Activated T-cell treated with anti-CD3 and anti-CD28 coated beads for 24 hours (primary cell): ENCODE results near the gene CBFA2T3.

Source experiments
- DNase-seq: peaks from one replicate; pipeline ENCODE4 v3.0.0-alpha.2; 2020; ENCODE audit warnings: low read depth

The CBFA2T3 gene

DNA sequence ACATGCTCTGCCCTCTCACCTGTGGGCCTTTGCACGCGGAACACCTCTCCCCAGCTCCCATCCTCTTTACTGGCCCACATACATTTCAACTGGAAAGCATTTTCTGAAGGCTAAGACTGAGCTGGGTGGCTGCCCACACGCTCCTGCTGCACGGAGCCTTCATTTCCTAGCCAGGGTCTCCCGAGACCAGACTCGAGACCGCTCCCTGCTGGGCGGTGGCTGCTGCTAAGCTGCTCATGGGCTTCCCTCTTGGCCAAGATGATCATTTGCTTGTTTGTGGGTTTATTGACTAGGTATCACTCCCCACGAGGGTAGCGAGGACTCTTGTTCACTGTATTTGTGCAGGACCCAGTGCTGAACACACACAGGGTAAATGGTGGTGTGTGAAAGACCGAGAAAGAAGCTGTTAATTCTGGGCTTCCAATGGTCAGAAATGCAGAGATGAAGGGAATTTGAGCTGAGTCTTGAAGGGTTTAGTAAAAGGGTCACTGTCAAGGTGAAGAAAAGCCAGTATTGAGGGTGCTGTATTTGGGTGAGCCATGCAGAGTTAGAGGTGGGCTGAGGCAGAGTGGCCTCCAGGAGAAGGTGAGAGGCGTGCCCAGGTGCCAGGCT is 119.2 kb downstream of the CBFA2T3 start:
- peak; percentile 61 for DNase-seq

DNA sequence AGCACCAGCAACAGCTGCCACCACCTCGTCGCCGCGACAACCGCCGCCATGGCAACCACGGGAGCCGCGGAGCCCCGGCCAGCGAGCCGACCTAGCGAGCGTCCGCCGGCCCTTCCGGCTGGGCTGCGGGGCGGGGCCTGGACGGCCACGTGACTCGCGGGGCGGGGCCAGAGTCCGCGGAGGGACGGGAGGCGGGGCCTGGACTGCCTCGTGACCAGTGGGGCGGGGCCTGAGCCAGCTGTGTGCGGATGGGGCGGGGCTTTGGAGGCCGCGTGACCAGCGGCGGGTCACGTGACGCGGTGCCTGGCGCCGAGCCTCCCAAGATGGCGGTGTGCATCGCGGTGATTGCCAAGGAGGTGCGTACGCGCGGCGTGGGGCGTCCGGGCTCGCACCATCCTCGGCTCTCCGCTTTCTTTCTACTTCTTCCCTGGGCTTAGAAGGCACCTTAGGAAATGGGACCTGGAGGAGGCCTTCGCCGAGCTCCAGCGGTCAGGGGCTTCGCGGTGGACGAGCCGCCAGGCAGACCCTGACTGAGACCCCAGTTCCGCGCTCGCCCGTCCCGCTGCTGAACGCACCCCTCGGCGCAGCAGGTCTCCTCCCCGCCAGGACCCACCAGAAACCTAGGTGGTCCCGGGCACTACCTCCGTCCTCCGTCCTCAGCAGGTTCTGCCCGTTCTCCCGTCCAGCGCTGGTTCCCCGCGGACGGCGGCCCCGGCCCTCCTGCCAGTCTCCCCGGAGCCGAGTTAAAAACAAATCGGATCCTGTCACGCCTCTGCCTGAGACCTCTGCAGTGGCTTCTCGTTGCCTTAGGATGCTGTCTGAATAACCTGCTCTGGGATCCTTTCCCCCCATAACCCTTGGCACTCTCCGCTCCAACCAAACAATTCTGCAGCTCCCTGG is 119.9 kb downstream of the CBFA2T3 start, which contains the start of the genes GALNS and TRAPPC2L:
Gene GALNS, minus strand, starts transcription at position 120 of the 900 bp plus-strand sequence. Its CDS starts 70 bp downstream, at position 50.
Gene TRAPPC2L, plus strand, starts transcription at position 300 of the 900 bp plus-strand sequence. Its CDS starts 24 bp downstream, at position 324.
- peak; percentile 98 for DNase-seq

DNA sequence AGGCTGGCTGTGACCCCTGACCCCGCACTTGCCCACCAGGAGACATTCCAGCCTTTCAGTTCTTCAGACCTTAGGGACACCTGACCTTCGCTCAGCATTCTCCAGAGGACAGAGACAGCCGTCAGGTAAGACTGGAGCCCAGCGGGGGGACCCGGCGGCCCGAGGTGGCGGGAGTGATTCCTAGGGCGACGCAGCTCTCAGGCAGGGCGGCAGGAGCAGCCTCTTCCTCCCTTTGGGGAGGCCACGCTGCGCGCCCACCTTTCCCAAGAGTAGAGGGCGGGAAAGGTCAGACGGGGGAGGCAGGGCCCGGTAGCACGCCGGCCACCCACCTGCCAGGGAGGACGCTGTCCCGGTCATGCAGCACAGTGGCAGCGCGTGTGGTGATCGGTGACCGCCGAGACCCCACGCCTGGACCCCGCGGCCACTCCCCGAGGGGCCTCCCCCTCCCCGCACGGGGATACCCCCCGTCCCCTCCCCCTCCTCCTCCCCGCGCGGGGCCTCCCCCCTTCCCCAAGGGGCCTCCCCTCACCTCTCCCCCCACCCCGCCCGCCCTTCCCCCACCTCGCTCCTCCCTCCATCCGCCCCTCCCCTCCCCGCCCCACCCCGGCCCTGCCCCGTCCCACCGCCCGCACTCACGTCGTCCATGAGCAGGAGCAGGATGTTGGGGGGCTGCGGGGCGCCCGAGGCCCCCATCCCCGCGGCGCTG is 120.7 kb downstream of the CBFA2T3 start:
- DNase-seq = no peak

DNA sequence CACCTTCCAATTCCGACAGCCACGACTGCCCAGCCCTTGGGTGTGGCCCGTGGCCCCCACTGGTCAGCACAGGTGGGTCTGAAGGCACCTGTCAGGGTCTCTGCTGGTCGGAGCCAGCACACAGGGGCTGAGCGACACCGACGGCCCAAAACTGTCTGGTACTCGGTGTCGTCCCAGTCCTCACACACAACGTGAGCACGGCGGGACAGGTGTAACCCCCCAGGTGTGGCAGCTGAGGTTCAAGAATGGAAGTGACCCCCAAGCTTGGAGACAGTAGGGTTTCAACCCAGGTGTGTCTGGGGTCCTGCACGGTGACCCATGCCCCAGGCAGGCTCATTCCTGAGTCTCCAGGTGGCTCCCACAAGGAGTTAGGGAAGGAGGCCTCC is 121.3 kb downstream of the CBFA2T3 start:
- no peak for DNase-seq

DNA sequence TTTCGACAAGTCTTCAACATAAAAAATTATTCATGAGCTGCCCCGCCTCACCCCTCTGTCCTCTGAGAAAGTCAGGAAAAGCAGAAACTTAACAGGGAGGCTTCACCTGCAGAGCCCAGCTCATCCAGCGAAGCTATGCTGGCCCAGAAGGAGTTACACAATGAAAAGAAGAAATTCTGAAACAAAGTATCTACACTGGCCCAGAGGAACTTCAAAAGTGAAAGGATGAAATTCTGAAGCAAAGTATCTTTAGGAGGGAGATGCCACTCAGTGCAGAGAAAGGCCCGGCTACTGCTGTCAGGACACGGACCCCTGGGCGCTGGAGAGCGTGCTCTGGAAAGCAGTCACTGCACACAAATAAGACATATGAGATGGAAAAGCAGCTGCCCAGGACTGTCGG is 121.8 kb downstream of the CBFA2T3 start:
- no peak for DNase-seq

DNA sequence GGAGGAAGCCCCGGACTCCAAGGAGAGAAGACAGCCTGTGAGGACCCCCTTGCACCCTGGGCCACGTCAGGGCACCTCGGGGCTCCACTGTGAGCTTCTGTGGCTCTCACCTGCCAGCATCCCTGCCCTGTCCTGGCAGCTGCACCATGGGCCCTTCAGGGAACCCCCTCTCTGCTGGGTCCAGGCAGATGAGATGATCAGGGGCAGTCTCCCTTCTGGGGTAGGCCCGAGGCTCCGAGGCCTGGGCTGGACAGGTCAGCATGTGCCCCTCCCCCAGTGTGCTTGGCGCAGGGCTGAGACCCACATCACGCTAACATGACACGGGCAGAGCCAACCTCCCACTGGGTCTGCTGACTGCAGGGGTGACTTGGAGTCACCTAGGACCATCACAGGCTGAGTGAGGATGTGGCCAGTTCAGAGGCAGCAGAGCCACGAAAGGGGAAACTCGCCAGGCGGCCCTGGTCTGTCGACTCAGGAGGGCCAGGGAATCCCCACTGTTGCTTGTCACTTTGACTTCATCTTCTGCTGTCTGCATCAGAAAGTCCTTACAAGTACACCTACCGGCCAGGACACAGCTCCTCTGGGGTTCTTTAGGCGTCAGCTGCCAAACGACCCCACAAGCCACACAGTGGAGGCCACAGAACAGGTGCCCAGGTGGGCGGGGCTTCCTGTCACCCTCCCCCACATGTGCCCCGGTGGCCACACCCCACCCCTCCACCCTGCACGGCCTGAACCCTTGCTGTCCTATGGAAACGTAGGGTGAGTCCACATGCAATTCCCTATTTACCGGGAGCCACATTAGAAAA is 122.5 kb downstream of the CBFA2T3 start:
- no peak for DNase-seq

DNA sequence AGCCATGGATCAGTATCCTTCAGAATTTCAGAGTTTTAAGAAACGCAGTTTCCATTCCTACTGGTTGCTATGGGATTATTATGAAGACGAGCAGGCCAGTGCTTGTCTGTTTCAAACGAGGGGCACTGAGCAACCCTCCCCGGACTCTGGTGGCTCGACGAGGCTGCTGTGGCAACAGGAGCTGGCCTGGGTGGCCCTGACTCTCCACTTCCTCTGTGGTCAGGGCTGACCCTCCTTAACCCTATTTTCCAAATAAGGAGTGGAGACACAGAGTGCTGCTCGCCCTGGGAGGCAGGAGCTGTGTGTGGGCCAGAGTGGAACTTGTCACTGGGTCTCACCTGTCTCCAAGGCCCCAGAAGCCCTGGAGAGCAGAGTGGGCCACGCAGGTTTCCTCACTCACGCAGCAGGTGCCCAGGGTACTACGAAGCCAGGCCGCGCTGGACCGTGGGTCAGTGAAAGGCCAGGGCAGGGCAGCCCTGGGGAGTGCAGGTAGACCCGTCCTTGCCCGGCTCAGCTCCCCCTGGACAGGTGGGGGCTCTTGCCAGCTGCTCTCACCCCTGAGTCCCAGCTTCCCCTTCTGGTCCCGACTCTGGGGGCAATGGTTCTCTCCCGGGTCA is 123.6 kb downstream of the CBFA2T3 start:
- no peak for DNase-seq

DNA sequence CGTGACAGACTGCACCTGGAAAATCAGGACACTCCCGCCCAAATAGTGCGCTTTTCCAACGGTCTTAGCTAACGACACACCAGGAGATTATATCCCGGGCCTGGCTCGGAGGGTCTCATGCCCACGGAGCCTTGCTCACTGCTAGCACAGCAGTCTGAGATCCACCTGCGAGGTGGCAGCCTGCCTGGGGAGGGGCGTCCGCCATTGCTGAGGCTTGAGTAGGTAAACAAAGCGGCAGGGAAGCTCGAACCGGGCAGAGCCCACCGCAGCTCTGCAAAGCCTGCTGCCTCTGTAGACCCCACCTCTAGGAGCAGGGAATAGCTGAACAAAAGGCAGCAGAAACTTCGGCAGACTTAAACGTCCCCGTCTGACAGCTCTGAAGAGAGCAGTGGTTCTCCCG is 125.4 kb downstream of the CBFA2T3 start:
- DNase-seq = no peak

DNA sequence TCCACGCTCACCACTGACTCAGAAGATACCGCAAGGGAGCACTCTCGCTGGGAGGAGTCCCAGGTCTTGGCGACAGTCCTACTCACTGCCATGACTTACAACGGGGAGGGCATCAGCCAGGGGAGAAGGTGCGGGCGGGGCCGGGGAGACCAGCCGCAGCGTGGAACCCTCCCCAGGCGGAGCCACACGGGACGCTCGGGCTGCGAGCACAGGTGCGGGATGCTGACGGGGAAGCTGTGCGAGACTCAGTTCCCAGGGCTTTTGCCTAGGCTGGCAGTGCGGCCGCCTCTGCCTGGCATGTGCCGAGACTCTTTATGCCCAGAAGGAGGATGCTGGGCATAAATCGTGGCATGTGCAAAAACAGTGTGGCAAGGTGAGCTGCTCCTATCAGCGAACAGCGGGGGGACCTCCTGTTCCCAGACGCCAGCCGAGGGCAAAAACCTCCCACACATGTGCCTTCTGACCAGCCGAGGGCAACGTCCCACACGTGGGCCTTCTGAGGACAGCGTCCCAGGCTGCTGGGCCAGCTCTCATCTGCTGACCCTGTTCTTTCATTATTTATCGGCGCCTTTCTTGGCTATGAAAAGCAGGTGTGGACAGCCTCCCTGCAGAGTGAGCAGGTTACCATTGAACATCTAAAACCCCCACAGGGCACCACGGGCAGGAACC is 126.3 kb downstream of the CBFA2T3 start:
- no peak for DNase-seq

DNA sequence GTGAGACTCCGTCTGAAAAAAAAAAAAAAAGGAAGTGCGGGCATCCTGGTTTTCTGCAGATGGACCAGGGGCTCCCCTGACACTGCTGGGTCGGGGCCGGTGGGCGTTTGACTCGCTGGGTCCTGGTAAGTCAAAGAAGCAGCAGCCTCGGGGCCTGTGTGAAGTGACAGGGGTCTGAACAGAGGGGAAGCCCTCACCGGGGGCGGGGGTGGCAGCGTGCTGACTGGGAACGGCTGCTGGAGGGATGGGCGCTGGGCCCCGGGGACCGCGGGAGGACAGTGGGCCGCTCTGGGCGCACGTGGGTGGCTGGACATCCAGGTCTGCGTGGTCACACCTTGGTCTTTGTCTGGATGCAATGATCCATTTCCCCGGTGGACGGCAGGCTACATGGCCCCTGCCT is 128.4 kb downstream of the CBFA2T3 start:
- DNase-seq = no peak

DNA sequence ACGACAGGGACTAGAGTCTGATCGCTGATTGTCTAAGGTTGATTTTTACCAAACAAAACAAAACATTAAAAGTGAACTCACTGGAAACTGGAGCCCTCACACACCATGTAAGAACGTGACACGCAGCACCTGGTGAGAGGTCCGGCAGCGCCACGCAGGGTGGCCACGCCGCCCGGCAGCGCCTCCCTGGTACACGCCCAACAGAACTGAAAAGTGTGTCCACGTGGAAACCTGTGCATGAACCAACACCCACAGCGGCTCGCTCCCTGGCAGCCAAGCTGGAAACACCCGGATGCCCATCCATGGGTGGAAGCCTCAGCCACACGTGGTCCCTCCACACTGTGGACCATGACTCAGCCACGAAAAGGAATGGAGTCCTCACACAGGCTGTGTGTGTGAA is 129.4 kb downstream of the CBFA2T3 start:
- DNase-seq = no peak

DNA sequence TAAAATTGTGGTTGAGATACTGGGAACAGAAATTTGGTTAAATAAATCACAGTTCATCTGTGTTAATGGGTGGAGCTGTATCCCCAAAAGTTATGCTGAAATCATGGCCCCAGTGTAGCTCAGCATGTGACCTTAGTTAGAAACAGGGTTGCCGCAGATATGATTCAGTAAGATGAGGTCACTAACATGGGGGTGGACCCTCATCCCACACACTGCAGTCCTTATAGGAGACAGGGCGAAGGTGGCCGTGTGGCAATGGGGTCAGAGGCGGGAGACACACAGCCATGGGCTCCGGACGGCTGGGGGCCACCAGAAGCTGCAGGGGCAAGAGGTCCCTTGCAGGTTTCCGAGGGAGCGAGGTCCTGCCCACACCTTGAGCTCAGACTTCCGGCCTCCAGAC is 130.9 kb downstream of the CBFA2T3 start:
- DNase-seq = no peak

DNA sequence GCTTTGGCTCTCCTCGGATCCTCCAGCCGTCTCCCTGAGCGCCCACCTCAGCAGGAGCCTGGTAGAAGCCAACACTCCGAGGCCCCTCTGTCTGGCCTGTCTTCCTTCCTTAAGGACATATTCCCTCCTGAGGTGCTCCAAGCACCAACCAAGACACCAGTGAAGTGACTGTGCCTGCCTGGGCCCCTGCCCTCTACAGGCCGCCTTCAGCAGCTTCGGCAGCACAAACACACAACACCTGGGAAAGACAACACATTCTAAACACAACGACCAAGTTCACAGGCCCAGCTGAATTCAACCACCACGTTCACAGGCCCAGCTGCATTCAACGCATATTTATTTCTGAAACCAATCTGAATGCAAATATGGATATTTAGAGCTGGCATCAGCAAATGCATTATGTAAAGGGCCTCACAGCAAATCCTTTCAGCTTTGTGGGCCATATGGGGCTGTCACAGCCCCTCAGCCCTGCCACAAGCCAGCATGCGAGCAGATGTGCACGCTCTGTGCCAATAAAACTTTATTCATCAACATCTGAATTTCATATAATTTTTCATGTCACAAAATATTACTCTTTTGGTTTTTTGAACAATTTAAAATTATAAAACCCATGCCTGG is 132.5 kb downstream of the CBFA2T3 start:
- DNase-seq = no peak

DNA sequence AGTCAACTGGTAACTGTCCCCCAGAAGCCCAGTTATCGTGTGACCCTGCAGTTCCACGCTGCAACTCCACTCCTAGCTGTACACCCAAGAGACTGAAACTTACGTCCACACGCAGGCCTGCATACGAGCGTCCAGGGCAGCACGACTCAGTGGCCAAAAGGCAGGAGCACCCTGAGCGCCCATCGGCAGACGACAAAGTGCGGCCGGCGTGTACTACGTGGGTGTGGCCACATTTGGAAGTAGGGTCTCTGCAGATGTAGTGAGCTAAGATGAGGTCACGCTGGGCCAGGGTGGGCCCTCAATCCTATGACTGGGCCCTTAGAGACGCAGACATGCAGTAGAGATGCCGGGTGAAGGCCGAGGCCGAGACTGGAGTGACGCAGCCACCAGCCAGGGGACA is 133.8 kb downstream of the CBFA2T3 start:
- no peak for DNase-seq

DNA sequence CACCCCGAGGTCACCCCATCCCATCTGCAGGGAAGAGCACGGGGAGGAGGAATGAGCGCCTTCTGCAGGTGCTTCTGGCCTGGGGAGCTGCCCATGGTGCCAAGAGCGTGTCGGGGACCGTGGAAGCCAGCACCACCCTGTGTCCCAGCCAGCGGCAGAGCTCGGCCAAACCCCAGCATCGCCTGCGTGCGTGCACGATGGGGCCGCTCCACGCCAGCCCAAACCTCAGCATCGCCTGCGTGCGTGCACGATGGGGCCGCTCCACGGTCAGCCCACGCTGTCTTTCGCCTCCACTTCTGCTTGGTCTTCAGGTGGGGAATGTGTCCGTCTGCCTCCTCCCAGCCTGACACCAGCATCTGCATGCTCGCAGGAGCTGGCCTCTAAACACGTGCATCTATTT is 134.2 kb downstream of the CBFA2T3 start:
- DNase-seq = no peak

DNA sequence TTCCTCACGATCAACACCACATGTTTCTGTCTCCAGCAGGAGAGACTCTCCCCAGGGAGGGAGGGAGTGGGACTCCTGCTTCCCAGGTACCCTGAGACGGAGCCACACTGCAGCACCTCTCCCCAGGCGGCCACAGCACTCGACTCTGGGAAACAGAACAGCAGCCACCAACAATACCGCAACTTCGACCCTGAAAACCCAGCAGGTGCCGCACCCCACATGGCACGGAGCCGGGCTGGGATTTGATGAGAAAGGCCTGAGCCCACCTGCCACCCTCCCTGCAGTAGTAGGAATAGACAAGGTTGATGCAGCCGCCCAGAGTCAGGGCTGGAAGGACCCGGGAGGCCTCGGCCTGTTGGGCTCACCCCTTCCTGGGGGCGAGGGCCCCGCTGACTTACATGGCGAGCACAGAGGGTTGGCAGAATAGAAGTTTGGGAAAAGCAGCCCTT is 134.7 kb downstream of the CBFA2T3 start:
- DNase-seq = no peak

DNA sequence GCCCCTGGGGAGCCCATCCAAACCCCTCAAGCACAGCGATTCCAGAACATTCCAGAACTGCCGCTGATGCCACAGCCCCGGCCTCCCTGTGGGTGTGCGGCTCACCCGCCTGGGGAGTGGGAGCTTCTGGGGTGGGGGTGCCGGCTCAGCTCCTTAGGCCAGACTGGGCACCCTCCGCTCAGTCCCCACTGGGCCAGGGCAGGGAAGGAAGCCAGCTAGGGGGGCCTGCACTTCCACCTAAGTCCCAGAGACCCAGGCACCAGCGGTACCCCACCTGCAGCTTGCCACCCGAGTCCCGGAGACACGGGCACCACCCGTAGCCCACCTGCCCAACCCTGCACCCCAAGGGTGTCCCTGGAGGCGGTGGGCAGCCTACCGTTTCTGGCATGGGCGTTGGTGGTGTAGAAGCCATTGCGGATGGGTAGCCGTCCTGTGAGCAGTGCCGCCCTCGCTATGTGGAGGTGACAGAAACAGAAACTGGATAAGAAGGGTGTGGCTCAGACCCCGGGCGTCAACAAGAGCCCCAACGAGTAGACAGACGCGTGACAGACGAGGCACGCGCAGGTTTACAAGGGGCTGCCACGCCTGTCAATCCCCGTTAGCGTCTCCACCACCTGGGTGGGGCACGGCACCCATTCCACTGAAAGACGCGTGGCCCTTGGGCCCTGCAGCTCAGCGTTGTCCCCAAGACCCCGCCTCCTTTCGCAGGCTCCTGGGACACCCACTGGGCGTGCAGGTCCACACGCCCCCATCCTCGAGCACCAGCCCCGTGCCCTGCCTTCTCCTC is 135.3 kb downstream of the CBFA2T3 start:
- DNase-seq = no peak

DNA sequence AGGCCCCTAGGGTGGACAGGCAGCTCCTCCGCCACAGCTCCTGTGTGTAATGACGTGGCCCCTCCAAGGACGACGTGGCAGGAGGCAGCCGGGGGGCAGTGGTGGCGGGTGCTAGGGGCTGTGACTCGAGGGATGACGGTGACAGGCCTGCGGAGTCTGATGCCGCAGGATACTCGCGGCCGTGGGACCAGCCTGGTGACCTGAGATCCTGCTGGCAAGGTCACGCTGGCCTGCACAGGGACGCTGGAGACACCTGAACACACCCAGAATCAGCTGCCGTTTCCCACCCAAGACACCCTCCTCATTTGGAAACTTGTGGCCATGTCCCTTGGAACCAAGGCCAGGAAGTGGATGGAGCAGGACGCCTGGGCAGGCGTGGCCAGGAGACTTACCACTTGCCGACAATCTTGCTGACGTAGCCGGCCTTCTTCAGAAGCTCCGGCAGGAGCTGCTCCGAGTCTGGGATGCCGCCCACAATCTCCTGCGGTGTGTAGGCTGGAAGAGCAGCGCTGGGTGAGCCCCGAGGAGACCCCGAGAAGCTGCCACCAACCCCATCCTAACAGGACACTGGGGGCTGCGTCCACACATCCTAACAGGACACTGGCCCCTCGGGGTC is 136.3 kb downstream of the CBFA2T3 start:
- DNase-seq = no peak
